NCI-H2171 (cell line): Measurements from ENCODE around the gene DNAI2.

Source experiments
- DNase-seq: peaks from one replicate; lab custom pipeline; 2025; lab: John Stamatoyannopoulos, UW

Gene DNAI2

DNA sequence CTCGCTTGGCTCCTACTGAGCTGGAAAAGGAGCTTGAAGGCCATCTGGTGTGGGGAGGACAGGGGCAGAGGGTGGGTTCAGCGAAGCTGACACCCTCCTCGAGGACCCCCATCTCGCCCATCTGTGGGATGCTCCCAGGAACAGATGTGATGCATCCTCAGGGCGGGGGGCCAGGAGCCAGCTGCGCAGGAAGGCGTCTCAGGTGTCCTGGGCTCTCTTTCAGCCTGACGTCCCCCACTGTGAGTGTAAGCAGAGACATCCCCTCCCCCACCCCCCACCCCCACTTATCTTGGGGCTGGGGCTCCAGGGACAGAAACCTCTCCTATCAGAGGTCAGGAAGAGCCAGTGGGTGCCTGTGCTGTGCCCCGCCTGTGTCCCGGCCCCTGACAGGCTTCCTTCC lies 68.2 kb downstream of the DNAI2 start:
- peak; percentile 92 for DNase-seq

DNA sequence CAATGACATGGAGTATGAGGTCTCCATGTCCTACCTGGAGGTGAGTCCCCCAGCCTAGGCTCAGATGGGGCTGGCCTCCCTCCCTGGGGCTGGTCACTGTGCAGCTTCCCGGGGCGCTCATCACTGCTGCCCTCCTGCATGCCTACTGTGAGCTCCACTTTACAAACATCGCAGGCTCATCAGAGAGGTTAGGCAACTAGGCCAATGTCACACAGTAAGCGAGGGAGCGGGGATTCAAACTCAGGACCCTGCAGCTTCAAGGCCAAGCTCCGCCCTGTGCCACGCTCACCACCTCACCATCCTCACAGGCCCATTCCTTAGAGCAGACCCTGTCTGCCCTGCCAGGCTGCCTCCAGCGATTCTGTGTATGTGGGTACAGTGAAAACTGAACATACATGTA lies 69.1 kb downstream of the DNAI2 start:
- DNase-seq = no peak

DNA sequence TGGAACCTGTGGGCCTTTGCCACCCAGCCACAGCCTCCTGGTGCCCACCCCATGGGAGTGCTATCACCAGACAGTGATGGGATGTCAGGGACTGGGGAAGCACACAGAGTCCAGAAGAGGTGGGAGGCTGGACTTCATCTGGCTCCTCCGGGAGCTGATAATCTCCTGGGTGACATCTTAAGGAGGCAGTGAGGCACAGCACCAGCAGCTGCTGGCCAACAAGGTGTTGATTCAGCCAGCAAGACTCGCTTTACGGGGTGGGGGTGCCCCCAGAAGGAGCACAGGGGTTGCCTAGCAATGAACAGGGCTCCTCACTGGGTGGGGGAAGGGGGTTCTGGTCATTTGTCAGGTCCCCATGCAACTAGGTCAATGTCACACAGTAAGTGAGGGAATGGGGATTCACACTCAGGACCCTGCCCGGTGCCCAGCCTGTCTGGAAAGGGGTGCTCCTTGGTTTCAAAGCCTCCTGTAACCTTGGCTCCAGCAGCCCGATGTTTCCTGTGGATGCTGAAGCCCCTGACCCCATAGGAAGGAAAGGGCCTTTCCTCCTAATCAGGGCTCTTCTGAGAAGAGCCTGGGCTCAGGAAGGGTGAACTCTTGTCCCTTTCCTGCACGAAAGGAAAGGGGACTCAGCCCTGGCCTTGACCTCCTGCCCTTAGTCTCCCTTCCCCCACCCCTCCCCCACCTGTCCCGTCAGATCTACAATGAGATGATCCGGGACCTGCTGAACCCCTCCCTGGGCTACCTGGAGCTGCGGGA lies 69.7 kb downstream of the DNAI2 start:
- peak; percentile 26 for DNase-seq

DNA sequence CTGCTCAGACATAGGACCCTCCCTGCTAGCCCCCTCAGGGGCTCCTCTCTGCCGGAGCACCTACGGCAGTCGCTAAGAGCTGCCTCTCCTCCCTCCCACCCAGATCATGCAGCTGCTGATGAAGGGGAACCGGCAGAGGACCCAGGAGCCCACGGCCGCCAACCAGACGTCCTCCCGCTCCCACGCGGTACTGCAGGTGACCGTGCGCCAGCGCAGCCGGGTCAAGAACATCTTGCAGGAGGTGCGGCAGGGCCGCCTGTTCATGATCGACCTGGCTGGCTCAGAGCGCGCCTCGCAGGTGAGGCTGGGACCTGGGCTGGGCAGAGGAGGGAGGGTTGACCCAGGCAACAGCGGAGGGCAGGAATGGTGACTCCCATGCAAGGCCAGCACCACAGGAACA lies 70.6 kb downstream of the DNAI2 start:
- no peak for DNase-seq

DNA sequence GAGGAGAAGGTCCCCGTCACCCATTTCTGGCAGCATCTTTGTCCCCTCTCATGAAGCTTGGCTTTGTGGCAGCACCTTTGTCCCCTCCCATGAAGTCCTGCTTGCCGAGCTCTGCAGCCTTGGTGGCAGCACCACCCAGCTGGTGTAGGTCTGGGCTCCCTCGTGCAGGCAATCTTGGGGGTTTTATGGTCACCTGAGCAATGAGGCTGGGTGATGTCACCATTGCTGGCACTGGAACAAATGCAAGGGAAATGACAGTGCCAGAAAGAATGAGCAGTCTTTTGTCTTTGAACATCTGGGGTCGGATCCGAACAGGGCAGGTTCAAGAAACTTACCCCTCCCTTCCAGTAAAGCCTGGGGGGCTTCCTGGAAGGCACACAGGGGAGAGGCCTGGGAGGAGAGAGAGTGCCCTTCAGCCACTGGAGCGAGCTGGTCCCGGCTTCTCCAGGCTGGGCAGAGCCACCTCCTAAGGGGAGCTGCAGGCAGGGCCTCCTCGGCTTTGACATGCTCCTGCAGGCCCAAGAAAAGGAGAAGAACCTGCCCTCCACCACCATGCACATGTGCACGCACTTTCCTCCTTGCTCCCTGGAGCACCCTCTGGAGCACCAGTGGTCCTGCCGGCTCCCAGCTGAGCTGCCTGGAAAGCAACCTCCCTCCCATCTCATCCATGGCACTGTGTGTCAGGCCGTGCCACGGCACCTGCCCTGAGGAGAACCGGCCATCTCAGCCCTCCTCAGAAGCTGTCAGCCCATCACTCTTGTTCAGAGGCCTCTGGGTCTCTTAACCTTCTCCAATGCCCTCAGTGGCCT lies 71.6 kb downstream of the DNAI2 start:
- DNase-seq = no peak

DNA sequence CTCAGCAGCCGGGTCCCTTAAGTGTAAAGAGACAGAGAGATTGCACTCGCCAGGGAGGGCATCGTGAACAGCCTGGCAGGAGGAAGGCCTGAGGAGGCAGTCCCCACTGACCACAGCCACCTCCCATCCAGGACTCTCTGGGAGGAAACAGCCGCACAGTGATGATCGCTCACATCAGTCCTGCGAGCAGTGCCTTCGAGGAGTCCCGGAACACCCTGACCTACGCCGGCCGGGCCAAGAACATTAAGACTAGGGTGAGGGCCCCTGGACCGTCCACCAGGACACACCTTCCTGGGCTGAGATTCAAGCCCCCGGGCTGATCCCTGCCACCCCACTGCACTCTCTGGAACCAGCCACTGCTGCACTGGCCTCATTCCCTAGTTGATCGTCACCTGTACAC lies 73.6 kb downstream of the DNAI2 start:
- DNase-seq = no peak

DNA sequence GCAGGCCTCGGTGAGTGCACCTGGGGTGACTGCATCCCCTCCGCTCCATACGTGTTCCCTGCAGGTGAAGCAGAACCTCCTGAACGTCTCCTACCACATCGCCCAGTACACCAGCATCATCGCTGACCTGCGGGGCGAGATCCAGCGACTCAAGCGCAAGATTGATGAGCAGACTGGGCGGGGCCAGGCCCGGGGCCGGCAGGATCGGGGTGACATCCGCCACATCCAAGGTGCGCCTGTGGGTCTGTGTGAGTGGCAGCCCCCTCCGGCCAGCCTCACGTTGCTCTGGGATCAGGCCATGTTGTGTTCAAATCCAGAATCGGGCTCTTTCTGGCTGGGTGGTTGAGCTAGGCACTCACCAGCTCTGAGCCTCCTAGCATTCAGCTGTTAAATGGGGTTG lies 75.1 kb downstream of the DNAI2 start:
- DNase-seq = no peak

DNA sequence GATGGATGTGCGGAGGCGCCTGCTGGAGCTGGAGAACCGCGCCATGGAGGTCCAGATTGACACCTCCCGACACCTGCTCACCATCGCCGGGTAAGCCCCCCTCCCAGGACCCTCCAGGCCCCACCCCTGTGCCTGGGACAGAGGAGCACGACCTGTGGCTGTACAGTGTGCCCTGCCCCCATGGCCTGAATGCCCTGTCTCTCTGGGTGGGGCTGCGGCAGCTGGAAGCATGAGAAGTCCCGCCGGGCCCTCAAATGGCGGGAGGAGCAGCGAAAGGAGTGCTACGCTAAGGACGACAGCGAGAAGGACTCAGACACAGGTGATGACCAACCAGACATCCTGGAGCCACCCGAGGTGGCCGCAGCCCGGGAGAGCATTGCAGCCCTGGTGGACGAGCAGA lies 76.5 kb downstream of the DNAI2 start:
- no peak for DNase-seq

DNA sequence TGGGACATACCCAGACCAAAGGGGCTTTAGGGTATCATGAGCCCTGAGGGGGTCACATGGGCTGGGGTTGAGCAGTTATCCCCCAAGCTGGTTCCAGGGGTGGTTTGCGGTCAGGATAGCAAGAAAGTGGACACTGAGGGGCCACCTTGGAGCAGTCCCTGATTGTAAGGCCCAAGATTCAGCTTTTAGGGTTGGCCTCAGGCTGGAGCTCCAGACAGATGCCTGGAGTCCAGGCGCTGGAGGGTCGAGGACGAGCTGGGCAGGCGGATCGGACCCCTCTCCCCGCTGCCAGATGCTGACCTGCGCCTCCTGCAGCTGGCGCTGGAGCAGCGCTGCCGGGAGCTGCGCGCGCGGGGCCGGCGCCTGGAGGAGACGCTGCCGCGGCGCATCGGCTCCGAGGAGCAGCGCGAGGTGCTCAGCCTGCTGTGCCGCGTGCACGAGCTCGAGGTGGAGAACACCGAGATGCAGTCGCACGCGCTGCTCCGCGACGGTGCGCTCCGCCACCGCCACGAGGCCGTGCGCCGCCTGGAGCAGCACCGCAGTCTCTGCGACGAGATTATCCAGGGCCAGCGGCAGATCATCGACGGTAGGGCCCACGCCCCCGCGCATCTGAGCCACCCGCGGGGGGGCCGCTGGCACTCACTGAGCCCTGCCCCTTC lies 77.6 kb downstream of the DNAI2 start:
- no peak for DNase-seq

DNA sequence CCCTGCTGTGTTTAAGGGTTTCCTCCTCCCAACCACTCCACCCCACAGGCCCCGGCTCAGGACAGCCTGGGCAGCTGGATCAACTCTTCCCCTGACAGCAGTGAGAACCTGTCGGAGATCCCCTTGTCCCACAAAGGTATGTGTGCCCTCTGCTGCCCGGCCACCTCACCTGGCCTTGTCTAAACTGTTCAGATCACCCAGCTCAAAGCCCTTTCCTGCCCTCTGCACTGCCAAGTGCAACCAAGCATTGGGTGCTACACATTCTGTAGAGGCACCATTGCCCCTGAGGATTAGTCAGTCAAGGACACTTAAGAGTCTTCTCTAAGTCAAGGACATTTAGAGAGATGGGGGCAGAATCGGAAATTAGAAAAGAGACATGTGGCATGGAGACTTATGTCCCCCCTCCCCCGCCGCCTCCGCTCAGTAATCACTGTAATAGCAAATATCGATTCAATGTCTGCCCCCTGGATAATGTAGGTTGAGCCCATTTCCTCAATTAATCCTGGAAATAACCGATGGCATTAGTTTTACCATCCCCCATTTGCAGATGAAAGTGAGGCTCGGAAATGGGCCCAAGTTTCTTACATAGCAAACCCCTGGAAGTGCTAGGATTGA lies 79.5 kb downstream of the DNAI2 start:
- no peak for DNase-seq

DNA sequence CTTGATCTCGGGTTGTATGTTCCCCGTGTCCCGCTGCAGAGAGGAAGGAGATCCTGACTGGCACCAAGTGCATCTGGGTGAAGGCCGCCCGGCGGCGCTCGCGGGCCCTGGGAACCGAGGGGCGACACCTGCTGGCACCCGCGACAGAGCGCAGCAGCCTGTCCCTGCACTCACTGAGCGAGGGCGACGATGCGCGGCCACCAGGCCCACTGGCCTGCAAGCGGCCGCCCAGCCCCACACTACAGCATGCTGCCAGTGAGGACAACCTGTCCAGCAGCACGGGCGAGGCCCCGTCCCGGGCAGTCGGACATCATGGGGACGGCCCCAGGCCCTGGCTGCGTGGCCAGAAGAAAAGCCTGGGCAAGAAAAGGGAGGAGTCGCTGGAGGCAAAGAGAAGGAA lies 80.1 kb downstream of the DNAI2 start:
- DNase-seq = no peak

DNA sequence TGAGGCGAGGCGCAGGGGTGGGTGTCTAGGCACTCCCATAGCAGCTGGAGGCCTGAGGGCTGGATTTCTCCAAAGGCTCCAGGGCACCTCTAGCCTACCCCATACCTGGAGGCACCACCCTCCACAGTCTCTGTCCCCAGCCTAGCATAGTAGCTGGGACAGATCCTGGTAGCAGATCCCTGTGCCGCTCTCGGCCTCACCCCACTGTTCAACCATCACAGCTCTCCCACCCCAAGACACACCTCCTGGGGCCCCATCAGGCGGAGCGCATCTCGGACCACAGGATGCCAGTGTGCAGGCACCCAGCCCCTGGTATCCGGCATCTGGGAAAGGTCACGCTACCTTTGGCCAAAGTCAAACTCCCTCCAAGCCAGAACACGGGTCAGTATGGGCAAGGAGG lies 80.5 kb downstream of the DNAI2 start:
- DNase-seq = no peak

DNA sequence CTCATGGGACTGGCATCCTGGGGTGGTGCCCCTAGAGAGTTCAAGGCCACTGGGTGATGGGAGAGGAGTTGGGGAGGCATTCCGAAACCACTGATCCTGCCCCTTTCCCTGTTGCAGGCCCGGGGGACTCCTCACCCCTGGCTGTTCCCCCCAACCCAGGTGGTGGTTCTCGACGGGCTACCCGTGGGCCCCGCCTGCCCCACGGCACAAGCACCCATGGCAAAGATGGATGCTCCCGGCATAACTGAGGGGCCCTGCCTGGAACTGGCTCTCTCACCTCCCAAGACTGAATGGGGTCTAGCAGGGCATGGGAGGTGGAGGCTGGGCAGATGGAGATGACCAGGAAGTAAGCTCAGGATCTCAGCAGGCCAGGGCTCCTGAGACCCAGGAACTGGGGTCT lies 81.0 kb downstream of the DNAI2 start:
- DNase-seq = no peak

DNA sequence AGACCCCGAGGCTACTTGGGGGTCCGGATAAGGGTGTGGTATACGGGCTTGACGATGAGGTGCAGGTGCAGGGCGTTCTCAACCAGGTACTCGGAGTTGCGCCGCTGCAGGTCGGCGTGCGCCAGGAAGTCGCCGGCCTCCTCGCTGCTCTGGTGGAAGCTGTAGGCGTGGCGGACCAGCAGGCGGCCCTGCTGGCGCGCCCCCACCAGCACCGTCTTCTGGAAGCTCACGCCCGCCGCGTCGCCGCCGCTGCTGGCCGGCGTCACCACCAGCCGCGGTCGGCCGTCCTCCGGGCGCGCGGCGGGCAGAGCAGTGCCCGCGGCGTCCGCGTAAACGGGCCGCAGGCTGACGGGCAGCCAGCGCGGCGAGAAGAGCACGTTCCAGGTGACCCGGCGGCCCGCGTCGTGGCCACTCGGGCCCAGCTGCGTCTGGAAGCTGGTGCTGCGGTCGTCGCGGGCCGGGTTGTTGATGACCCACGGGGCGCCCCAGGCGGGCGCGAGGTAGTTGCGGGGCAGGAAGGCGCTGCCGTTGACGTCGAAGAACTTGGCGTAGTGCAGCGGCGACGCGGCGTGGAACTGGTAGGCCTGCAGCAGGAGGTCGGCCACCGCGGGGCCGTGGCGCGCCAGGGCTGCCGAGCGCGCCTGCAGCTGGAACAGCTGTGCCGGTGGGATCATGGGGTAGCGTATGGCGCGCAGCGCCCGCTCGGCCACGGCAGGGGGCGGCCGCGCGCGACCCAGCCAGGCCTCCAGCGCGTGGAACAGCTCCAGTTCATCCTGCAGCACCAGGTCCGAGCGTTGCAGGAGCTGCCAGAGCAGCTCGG lies 82.8 kb downstream of the DNAI2 start:
- DNase-seq = no peak

DNA sequence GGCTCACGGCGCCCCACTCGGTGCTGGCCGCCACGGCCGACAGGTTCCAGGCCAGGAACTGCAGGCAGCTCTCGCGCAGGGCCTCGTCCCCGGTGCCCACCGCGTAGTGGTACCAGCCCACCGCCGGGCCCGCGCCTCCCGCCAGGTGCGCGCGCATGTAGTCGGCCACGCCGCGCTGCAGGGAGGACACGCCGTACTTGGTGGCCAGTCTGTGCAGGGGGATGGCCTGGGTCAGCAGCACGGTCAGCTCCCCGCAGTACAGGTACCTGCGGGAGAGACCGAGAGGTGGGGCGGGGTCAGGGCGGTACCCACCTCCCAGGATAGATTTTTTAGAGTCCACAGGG lies 83.4 kb downstream of the DNAI2 start:
- no peak for DNase-seq

DNA sequence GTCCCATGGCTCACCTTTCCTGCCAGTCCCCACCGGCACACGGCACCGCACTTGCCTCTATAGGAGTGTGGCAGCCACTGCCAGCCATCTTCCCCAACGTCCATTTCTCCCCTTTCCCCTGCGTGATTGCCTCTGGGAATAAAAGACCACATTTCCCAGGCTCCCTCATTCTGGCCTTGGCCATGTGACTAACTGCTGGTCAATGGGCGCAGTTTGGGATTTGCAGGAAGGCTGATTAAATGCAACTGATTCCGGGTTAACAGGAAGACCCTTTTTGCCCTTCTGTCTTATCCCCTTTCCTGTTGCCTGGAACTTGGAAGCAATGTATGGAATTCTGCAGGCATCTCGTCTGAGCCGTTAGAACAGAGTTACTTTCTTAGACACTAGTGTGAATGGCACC lies 84.7 kb downstream of the DNAI2 start:
- DNase-seq = no peak

DNA sequence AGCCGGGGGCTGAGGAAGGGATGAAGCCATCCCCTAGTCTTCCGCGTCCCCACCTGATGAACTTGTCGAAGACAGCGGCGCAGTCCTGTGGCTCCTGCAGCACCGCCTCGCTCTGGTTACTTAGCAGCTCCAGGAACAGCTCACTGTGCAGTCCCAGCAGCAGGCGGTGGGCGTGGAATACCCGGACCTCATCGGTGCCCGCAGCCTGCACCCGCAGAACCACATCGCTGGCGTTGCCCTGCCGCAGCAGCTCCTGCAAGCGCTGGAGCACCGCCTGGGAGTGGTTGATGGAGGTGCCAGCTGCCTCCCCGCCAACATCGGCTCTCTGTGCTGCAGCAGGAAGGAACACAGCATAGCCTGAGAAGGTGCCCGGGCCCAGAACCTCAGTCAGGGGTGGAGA lies 85.9 kb downstream of the DNAI2 start:
- DNase-seq = no peak

DNA sequence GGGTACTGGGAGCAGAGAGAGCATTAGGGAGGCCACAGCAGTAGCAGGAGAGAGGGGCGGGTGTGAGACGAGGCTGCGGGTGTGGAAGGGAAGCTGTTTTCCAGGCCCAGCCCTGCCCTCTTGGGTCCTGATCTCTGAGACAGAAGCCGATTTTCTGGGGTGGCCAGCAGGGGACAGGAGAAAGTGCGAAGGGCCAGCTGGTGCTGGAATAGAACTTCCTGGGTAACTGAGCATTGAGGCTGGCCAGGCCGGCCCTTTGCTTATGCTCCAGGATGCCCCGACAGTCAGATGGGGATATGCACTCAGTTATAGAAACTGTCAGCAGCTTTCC lies 86.8 kb downstream of the DNAI2 start:
- no peak for DNase-seq

DNA sequence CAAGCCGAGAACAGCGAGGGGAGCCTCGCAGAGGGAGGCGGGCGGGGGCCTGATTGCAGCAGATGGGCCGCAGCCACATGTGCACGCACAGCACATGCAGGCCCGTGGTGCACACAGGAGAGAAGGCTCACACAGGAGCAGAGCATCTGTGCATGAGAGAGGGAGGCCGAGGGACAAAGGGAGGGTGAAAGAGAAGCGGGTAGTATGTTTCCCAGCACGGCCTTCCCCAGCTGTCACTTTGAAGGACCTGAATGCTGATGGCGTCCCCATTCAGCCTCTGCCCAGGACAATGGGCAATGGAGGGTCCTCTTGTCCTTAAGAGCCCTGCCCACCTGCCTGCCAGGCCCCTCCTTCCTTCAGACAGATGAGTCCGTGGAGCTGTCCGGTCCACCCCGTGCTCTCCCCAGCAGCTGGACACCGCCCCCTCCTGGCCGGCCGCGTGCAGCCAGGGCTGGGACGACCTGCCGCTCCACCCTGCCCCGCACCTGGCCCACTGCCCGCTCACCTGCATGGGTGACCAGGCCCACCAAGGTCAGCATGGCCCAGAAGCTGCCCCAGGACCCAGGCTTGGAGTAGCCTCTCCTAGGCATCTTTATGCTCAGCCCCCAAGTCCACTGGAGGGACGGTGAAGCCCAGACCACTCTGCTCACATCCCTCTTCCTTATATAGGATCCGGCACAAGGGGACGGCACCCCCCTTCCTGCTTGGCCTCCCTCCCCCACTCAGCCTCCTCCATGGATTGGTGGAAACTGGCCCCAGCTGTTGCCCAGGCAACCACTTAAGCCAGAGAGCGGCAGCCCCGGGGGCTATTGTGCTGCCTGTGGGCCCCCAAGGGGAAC lies 87.4 kb downstream of the DNAI2 start, which contains the start of gene BTBD17:
Gene BTBD17, minus strand, starts transcription at position 639 of the 839 bp plus-strand sequence. Its CDS starts 49 bp downstream, at position 590.
- DNase-seq = peak; percentile 89

DNA sequence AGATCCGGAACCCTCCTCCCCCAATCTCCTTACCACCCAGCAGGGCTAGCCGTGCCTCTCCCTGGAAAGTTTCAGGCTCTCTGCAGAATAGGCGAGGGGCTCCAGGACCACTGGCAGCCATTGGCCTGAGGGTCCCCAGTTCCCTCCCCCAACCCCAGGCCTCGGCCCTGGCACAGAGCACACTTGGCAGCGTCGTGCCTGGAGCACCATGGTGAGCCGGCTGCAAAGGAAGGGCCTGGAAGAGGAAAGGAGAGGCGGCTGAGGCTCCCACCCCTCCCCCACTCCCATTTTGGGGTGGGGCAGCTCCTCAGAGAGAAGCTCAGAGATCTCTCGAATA lies 88.0 kb downstream of the DNAI2 start:
- DNase-seq = no peak
